ENCODE results near the gene KRTAP5-8. TPM values are rescaled to one million over a fixed set of nuclear protein-coding genes. Genes with fewer than 3 reads are reported as not detected.
A peak's percentile ranks its signal among the peaks of the same experiment; 100 is the strongest.
"Not testable (repeated sequence)": the region's sequence is repeated elsewhere in the genome, so short reads cannot be mapped to it uniquely, and the experiment has no call there.

The KRTAP5-8 gene
- total RNA-seq, 1 experiment from 2014 or later, result not detected

DNA sequence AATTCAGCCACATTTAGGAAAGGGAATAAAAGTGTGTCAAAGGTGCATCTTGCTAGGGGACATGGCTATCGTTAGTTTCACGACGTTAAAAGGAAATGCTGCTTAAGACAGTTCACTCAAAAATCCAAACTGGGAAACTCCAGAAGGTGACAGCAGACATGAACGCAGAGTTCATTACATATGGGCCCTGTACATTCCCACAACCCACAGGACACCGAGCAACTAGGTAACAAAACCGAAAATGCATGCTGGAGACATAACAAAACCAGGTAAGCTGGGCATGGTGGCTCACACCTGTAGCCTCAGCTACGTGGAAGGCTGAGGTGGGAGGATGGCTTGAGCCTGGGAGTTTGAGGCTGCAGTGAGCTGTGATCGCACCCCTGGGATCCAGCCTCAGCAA is 29.8 kb downstream of the KRTAP5-8 start:
- H3K4me1 ChIP-seq (ENCODE audit: control insufficient read depth, insufficient read depth, low read length); BruUV-seq (replicated peaks); H3K9me3 ChIP-seq (ENCODE audit: control insufficient read depth, insufficient read depth, low read depth, low read length); POLR2A ChIA-PET; H3K4me3 ChIP-seq (ENCODE audit: low read depth in 2 of 2, low read length in 2 of 2); H3K27ac ChIP-seq (ENCODE audit: low read length); H3K36me3 ChIP-seq (ENCODE audit: control insufficient read depth, insufficient read depth, low read length); intact Hi-C loops (cut with micrococcal nuclease; ENCODE audit: unreplicated experiment); DNase-seq (ENCODE audit: low read depth, low spot score); in situ Hi-C loops (cut with HindIII; ENCODE audit: low pct_unique_long_range_greater_than_20kb, low sequenced_read_pairs): not testable (repeated sequence)
- TF ChIP-seq, protein P1, sequence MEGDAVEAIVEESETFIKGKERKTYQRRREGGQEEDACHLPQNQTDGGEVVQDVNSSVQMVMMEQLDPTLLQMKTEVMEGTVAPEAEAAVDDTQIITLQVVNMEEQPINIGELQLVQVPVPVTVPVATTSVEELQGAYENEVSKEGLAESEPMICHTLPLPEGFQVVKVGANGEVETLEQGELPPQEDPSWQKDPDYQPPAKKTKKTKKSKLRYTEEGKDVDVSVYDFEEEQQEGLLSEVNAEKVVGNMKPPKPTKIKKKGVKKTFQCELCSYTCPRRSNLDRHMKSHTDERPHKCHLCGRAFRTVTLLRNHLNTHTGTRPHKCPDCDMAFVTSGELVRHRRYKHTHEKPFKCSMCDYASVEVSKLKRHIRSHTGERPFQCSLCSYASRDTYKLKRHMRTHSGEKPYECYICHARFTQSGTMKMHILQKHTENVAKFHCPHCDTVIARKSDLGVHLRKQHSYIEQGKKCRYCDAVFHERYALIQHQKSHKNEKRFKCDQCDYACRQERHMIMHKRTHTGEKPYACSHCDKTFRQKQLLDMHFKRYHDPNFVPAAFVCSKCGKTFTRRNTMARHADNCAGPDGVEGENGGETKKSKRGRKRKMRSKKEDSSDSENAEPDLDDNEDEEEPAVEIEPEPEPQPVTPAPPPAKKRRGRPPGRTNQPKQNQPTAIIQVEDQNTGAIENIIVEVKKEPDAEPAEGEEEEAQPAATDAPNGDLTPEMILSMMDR (IDR thresholded peaks at IDR 0.05), result peak; percentile 61
- CTCF ChIA-PET, result interaction anchor here (0.8 kb wide), 1 partner anchor 12 kb away, joined by 3 read pairs; no protein-coding TSS in a partner anchor
- ATAC-seq, result 0 out of 2 replicates have a peak, but pooled peaks have one; percentile 59
- peaks cover 10% of the 10 kb centered on the region; the same call in 1 of the 2 replicates for H3K27me3 ChIP-seq (ENCODE audit: control insufficient read depth, insufficient read depth, low read length)

DNA sequence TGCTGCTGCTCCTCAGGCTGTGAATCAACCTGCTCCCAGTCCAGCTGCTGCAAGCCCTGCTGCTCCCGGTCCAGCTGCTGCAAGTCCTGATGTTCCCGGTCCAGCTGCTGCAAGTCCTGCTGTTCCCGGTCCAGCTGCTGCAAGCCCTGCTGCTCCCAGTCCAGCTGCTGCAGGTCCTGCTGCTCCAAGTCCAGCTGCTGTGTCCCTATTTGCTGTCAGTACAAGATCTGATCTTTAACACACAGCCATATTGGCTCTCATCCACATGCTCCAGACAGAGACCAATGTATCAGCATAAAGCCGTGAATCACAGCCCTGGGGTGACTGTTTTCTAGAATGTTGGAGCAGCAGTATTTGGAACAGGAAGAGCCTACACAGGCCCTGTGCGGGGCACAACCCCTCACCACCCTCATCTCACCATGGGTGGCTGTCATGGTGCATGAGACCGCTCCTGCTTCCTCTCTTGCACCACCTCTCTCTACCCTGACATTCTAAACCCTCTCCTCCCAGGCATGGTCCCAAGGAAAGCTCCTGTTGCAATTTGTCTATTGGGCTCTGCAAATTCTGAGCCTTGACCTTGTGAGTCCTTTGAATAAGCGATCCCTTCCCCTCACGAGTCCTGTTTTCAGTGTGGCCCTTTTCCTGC is 31.0 kb downstream of the KRTAP5-8 start:
- no peak overlapping the region for H3K4me3 ChIP-seq (ENCODE audit: low read depth in 2 of 2, low read length in 2 of 2)
- peaks cover 2% of the 10 kb centered on the region; the same call in 1 of the 2 replicates for H3K4me1 ChIP-seq (ENCODE audit: control insufficient read depth, insufficient read depth, low read length)
- H3K27ac ChIP-seq (ENCODE audit: low read length), result no peak overlapping the region
- BruUV-seq (replicated peaks), result no TSS peak
- ChIA-PET CTCF (no interaction called here), POLR2A (no interaction called here)
- H3K36me3 ChIP-seq (ENCODE audit: control insufficient read depth, insufficient read depth, low read length), result no peaks in the 10 kb centered on the region
- no peak for DNase-seq (ENCODE audit: low read depth, low spot score)
- TF ChIP-seq SIN3A (IDR thresholded peaks at IDR 0.05; ENCODE audit: borderline replicate concordance, insufficient read depth, low read depth, low read length) (no peak), POLR2AphosphoS5 (IDR thresholded peaks at IDR 0.05; ENCODE audit: low read depth, low read length) (no peak), TCF7L2 (IDR thresholded peaks at IDR 0.05; ENCODE audit: low read depth, low read length) (no peak)
- TF ChIP-seq, protein P1 (IDR thresholded peaks at IDR 0.05), result no peak
- TF ChIP-seq, protein P2, sequence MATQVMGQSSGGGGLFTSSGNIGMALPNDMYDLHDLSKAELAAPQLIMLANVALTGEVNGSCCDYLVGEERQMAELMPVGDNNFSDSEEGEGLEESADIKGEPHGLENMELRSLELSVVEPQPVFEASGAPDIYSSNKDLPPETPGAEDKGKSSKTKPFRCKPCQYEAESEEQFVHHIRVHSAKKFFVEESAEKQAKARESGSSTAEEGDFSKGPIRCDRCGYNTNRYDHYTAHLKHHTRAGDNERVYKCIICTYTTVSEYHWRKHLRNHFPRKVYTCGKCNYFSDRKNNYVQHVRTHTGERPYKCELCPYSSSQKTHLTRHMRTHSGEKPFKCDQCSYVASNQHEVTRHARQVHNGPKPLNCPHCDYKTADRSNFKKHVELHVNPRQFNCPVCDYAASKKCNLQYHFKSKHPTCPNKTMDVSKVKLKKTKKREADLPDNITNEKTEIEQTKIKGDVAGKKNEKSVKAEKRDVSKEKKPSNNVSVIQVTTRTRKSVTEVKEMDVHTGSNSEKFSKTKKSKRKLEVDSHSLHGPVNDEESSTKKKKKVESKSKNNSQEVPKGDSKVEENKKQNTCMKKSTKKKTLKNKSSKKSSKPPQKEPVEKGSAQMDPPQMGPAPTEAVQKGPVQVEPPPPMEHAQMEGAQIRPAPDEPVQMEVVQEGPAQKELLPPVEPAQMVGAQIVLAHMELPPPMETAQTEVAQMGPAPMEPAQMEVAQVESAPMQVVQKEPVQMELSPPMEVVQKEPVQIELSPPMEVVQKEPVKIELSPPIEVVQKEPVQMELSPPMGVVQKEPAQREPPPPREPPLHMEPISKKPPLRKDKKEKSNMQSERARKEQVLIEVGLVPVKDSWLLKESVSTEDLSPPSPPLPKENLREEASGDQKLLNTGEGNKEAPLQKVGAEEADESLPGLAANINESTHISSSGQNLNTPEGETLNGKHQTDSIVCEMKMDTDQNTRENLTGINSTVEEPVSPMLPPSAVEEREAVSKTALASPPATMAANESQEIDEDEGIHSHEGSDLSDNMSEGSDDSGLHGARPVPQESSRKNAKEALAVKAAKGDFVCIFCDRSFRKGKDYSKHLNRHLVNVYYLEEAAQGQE (IDR thresholded peaks at IDR 0.05; ENCODE audit: insufficient read depth in 1 of 2, low read depth in 2 of 2, low read length in 1 of 2), result no peak
- no peaks in the 10 kb centered on the region for H3K9me3 ChIP-seq (ENCODE audit: control insufficient read depth, insufficient read depth, low read depth, low read length)
- in situ Hi-C loops (cut with HindIII; ENCODE audit: low pct_unique_long_range_greater_than_20kb, low sequenced_read_pairs), result no loop called here
- ATAC-seq, result peak; percentile 42; the same call in 1 of the 2 replicates
- intact Hi-C loops (cut with micrococcal nuclease; ENCODE audit: unreplicated experiment), result no loop called here
- peaks cover 6% of the 10 kb centered on the region; the same call in 1 of the 2 replicates for H3K27me3 ChIP-seq (ENCODE audit: control insufficient read depth, insufficient read depth, low read length)

DNA sequence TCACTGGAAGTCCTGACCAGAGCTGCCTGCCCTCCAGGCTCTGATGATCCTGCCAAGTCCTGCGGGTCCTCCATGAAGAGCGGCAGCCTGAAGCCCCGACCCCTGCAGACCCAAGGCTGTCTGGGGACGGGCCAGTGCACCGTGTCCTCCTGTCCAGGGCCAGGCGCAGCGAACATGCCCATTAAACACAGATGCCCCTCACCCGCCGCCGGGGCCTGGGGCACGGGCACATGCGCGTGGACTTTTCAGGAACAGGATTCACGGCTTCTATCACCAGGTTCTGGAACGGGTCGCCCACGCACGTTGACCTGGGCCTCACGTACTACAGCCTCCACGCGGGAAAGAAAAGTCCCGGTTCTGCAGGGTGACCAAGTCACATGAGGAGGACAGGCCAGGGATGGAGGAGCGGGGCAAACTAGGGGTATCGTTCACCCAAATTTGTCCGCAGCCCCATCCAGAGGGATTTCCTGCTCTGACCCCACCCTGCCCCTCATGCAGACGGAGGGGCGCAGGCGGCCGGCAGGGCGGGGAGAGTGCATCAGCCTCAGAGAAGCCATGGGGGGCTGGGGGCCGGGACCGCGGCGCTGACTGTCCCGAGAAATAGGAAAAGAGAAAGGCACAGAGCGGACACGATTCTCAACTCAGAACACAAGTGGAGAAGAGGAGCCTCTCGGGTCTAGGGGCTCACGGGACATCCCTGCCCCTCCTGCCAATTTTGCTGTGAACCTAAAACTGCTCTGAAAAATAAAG is 33.5 kb downstream of the KRTAP5-8 start:
- intact Hi-C loops (cut with micrococcal nuclease; ENCODE audit: unreplicated experiment); H3K27ac ChIP-seq (ENCODE audit: low read length); H3K36me3 ChIP-seq (ENCODE audit: control insufficient read depth, insufficient read depth, low read length); in situ Hi-C loops (cut with HindIII; ENCODE audit: low pct_unique_long_range_greater_than_20kb, low sequenced_read_pairs); CTCF ChIA-PET; H3K27me3 ChIP-seq (ENCODE audit: control insufficient read depth, insufficient read depth, low read length); POLR2A ChIA-PET; H3K9me3 ChIP-seq (ENCODE audit: control insufficient read depth, insufficient read depth, low read depth, low read length); DNase-seq (ENCODE audit: low read depth, low spot score); BruUV-seq (replicated peaks); H3K4me3 ChIP-seq (ENCODE audit: low read depth in 2 of 2, low read length in 2 of 2); ATAC-seq; H3K4me1 ChIP-seq (ENCODE audit: control insufficient read depth, insufficient read depth, low read length): not testable (repeated sequence)
